PC-9 (cell line): Measurements from ENCODE around the gene C2orf49. TPM values are rescaled to one million over a fixed set of nuclear protein-coding genes. Genes with fewer than 3 reads are reported as not detected.

Source experiments
- BruUV-seq: library from RNA; stranded (reverse); fragments of 400-500 nt; replicated peaks from 2 replicates; lab custom pipeline; 2021; lab: Mats Ljungman, UMichigan
- CTCF ChIA-PET: fragments of 300-600 bp; sonication (Branson Sonifier 250); formaldehyde crosslinking; loops from one replicate; lab custom pipeline; 2022; ENCODE audit warnings: antibody characterized with exemption; lab: Charles Lee
- POLR2A ChIA-PET: fragments of 300-600 bp; sonication (Branson Sonifier 250); formaldehyde crosslinking; loops from one replicate; lab custom pipeline; 2022; ENCODE audit warnings: antibody characterized with exemption; ENCODE audit not compliant: unreplicated experiment; lab: Charles Lee
- DNase-seq, 2 experiments: peaks; one replicate each; pipeline versions ENCODE4 v3.0.0 to v3.0.0-alpha.2; 2015 to 2022; ENCODE audit warnings: mixed read lengths in 1 of 2
- H2AFZ ChIP-seq: fragments of 200-600 bp; sonication (generic); 2 replicates; pipeline ENCODE4 v1.8.1; 2017; ENCODE audit warnings: antibody characterized with exemption
- H3F3A ChIP-seq: fragments of 200-600 bp; sonication (generic); 2 replicates; pipeline ENCODE4 v1.8.1; 2017; ENCODE audit warnings: antibody characterized with exemption, mild to moderate bottlenecking, low read depth; ENCODE audit not compliant: insufficient read depth
- H3K27ac ChIP-seq: fragments of 200-600 bp; sonication (generic); 2 replicates; pipeline ENCODE4 v1.6.1; 2016; ENCODE audit warnings: mixed run types
- H3K27me3 ChIP-seq: fragments of 200-600 bp; sonication (generic); 2 replicates; pipeline ENCODE4 v1.6.1; 2016; ENCODE audit warnings: low read depth, mixed run types; ENCODE audit not compliant: insufficient read depth
- H3K36me3 ChIP-seq: fragments of 200-600 bp; sonication (generic); 2 replicates; pipeline ENCODE4 v1.6.1; 2016; ENCODE audit warnings: low read depth, mixed run types
- H3K4me1 ChIP-seq: fragments of 200-600 bp; sonication (generic); replicated peaks from 2 replicates; pipeline ENCODE4 v1.6.1; 2016; ENCODE audit warnings: mixed run types; ENCODE audit not compliant: insufficient read depth
- H3K4me2 ChIP-seq: fragments of 200-600 bp; sonication (generic); 2 replicates; pipeline ENCODE4 v1.6.1; 2017; ENCODE audit warnings: mixed run types
- H3K4me3 ChIP-seq: fragments of 200-600 bp; sonication (generic); 2 replicates; pipeline ENCODE4 v1.6.1; 2016; ENCODE audit warnings: mixed run types
- H3K79me2 ChIP-seq: fragments of 200-600 bp; sonication (generic); 2 replicates; pipeline ENCODE4 v1.6.1; 2017; ENCODE audit warnings: low read depth, mixed run types
- H3K9me2 ChIP-seq: fragments of 200-600 bp; sonication (generic); 2 replicates; pipeline ENCODE4 v1.8.1; 2017; ENCODE audit warnings: mild to moderate bottlenecking; ENCODE audit not compliant: insufficient read depth
- H3K9me3 ChIP-seq: fragments of 200-600 bp; sonication (generic); 2 replicates; pipeline ENCODE4 v1.8.1; 2016; ENCODE audit warnings: low read depth; ENCODE audit not compliant: insufficient read depth
- H4K20me1 ChIP-seq: fragments of 200-600 bp; sonication (generic); 2 replicates; pipeline ENCODE4 v1.8.1; 2017; ENCODE audit not compliant: insufficient read depth
- EZH2 ChIP-seq: fragments of 200-600 bp; sonication (generic); IDR thresholded peaks from 2 replicates; pipeline ENCODE4 v1.8.0; 2017; ENCODE audit warnings: antibody characterized with exemption, low read depth
- intact Hi-C: fragments of 100-400 bp; cut with micrococcal nuclease; formaldehyde crosslinking; loops from one replicate; pipeline ENCODE4 v1.10.0; 2022; ENCODE audit not compliant: unreplicated experiment
- total RNA-seq: library from RNA; stranded (reverse); gene quantifications from 2 replicates; pipeline ENCODE4 v1.2.3, GENCODE V29; 2021
- TF ChIP-seq, protein P1 (sequence below): fragments of 200-600 bp; sonication (generic); conservative IDR thresholded peaks from 2 replicates; pipeline ENCODE4 v1.6.1; 2017; ENCODE audit warnings: mixed run types, antibody characterized with exemption, mild to moderate bottlenecking, moderate library complexity

The C2orf49 gene
- total RNA-seq, 1 experiment from 2014 or later: 16.2 TPM

DNA sequence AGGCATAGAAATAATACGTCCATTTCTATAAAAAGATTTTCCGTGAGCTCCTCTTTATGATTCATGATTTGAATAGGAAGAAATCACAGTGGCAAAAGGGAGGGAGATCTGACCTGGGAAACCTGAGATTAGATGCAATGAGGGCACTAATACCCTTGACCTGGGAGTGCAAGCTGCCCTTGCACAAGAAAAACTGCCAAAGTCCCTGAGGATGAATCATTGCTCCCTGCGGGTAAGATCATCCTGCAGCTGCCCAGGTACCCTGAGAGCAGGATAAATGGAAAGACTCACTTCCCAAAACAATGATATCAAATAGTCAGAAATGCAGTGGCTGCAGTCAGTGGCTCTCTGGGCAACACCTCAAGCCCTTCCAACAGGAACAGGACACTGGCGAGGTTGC, 49.9 kb downstream of the C2orf49 start:
- ChIA-PET CTCF (no interaction called here), POLR2A (interaction anchor here (0.6 to 0.7 kb wide), 3 partner anchors 9 to 132 kb away, joined by 4 to 9 read pairs (median 4); no protein-coding TSS in a partner anchor)
- peak; percentile 32 to 90 for DNase-seq
- no peaks in the 10 kb centered on the region for H3K27me3 ChIP-seq
- peak overlapping the region; percentile 50 for H3K4me2 ChIP-seq
- H3F3A ChIP-seq: peaks cover 92% of the 10 kb centered on the region
- no peak overlapping the region for H3K4me3 ChIP-seq
- intact Hi-C loops: no loop called here
- H3K9me3 ChIP-seq: 0 out of 2 replicates have a peak, but pooled peaks cover 3% of the 10 kb centered on the region
- H3K27ac ChIP-seq: peak overlapping the region; percentile 76
- peaks cover 65% of the 10 kb centered on the region for H3K36me3 ChIP-seq
- BruUV-seq: no TSS peak
- peaks cover 11% of the 10 kb centered on the region for H4K20me1 ChIP-seq
- TF ChIP-seq EZH2: no peak
- TF ChIP-seq, protein P1, sequence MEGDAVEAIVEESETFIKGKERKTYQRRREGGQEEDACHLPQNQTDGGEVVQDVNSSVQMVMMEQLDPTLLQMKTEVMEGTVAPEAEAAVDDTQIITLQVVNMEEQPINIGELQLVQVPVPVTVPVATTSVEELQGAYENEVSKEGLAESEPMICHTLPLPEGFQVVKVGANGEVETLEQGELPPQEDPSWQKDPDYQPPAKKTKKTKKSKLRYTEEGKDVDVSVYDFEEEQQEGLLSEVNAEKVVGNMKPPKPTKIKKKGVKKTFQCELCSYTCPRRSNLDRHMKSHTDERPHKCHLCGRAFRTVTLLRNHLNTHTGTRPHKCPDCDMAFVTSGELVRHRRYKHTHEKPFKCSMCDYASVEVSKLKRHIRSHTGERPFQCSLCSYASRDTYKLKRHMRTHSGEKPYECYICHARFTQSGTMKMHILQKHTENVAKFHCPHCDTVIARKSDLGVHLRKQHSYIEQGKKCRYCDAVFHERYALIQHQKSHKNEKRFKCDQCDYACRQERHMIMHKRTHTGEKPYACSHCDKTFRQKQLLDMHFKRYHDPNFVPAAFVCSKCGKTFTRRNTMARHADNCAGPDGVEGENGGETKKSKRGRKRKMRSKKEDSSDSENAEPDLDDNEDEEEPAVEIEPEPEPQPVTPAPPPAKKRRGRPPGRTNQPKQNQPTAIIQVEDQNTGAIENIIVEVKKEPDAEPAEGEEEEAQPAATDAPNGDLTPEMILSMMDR: no peak
- H2AFZ ChIP-seq: no peak overlapping the region
- peaks cover 98% of the 10 kb centered on the region for H3K79me2 ChIP-seq
- no peaks in the 10 kb centered on the region for H3K9me2 ChIP-seq
- H3K4me1 ChIP-seq: peaks cover 76% of the 10 kb centered on the region

DNA sequence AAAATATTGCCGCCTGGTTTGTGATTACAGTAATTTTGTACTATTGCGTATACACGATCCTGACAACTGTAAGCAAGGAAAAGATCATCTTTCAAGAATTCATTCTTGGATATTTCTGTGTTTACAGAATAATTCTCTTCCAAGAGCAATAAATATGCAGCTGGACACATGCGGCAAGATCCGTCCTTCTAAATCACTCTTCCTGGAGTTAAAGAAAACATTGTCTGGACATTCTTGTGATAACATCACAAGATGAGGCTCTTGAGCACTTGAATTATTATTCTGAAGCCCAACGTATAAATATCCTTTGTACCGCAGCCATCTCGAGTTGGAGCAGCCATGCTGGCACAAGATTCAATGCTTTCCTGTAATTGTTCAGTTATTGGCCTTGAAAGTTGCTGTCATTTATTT, 51.6 kb downstream of the C2orf49 start:
- Histone ChIP-seq H3F3A (peaks cover 89% of the 10 kb centered on the region), H3K27ac (peak overlapping the region; percentile 20; the same call in 1 of the 2 replicates), H2AFZ (no peak overlapping the region), H3K4me3 (no peak overlapping the region), H4K20me1 (peaks cover 14% of the 10 kb centered on the region), H3K9me3 (no peaks in the 10 kb centered on the region), H3K4me1 (peaks cover 86% of the 10 kb centered on the region), H3K36me3 (peaks cover 57% of the 10 kb centered on the region), H3K27me3 (no peaks in the 10 kb centered on the region), H3K9me2 (no peaks in the 10 kb centered on the region), H3K79me2 (peaks cover 98% of the 10 kb centered on the region), H3K4me2 (0 out of 2 replicates have a peak overlapping the region, but pooled peaks have one; percentile 2)
- BruUV-seq: no TSS peak
- intact Hi-C loops: no loop called here
- DNase-seq: no peak
- ChIA-PET CTCF (no interaction called here), POLR2A (no interaction called here)
- no peak for TF ChIP-seq EZH2
- TF ChIP-seq, protein P1: no peak

DNA sequence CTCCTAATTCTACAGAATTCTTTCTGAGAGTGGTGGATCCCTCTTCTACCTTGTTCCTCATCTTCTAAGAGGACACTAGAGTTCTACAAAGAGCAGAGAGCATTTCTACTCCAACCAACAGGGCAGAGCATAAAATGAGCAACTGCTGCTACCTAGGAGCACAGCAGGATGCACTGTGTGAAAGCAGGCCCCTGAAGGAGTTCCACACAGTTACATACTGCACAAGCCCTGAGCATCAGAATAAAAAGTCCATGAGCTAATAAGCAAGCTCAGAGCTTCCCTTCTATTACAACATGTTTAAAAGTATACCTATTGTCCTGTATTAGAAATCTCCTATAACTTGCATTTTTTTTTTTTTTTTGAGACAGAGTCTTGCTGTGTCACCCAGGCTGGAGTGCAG, 53.1 kb downstream of the C2orf49 start:
- H3K9me2 ChIP-seq: no peaks in the 10 kb centered on the region
- H3F3A ChIP-seq: peaks cover 78% of the 10 kb centered on the region
- peak overlapping the region; percentile 50 for H3K4me2 ChIP-seq
- TF ChIP-seq, protein P1: no peak
- no peak for TF ChIP-seq EZH2
- ChIA-PET CTCF (no interaction called here), POLR2A (interaction anchor here (0.6 to 1.2 kb wide), 3 partner anchors 9 to 38 kb away, joined by 8 to 19 read pairs (median 17); no protein-coding TSS in a partner anchor)
- peaks cover 98% of the 10 kb centered on the region for H3K79me2 ChIP-seq
- no peak overlapping the region for H3K4me3 ChIP-seq
- H2AFZ ChIP-seq: no peak overlapping the region
- H3K27me3 ChIP-seq: no peaks in the 10 kb centered on the region
- peaks cover 100% of the 10 kb centered on the region for H3K4me1 ChIP-seq
- H4K20me1 ChIP-seq: peaks cover 25% of the 10 kb centered on the region
- peaks cover 56% of the 10 kb centered on the region for H3K36me3 ChIP-seq
- no TSS peak for BruUV-seq
- intact Hi-C loops: no loop called here
- H3K9me3 ChIP-seq: no peaks in the 10 kb centered on the region
- H3K27ac ChIP-seq: peak overlapping the region; percentile 66
- DNase-seq: no peak
